Thymus (tissue), 11 donors: ENCODE data around the gene SLC12A2. TPM values are rescaled to one million over a fixed set of nuclear protein-coding genes. Genes with fewer than 3 reads are reported as not detected.

Experiments
- DNase-seq, 9 donors: peaks; one replicate each; pipeline ENCODE4 v3.0.0-alpha.2; 2013; ENCODE audit warnings: low spot score in 9 of 9, low read depth in 6 of 9, missing footprints in 1 of 9
- H3K27ac ChIP-seq, 2 donors: one replicate each; pipeline ENCODE4 v1.5.1; 2013; ENCODE audit warnings: control low read depth in 1 of 2, low read depth in 1 of 2, low read length in 1 of 2, mild to moderate bottlenecking in 1 of 2, moderate library complexity in 1 of 2
- H3K27me3 ChIP-seq, 2 donors: one replicate each; pipeline ENCODE4 v1.5.1; 2013; ENCODE audit warnings: low read length in 1 of 2; ENCODE audit not compliant: control insufficient read depth in 2 of 2, insufficient read depth in 1 of 2
- H3K36me3 ChIP-seq, 2 donors: one replicate each; pipeline ENCODE4 v1.5.1; 2013; ENCODE audit warnings: low read length in 1 of 2, mild to moderate bottlenecking in 1 of 2, moderate library complexity in 1 of 2; ENCODE audit not compliant: control insufficient read depth in 2 of 2, insufficient read depth in 2 of 2
- H3K4me1 ChIP-seq, 2 donors: one replicate each; pipeline ENCODE4 v1.5.1; 2013; ENCODE audit warnings: low read length in 2 of 2; ENCODE audit not compliant: control insufficient read depth in 2 of 2, insufficient read depth in 2 of 2
- H3K4me3 ChIP-seq, 2 donors: one replicate each; pipeline ENCODE4 v1.5.1; 2013; ENCODE audit warnings: low read length in 2 of 2, control low read depth in 1 of 2, mild to moderate bottlenecking in 1 of 2
- H3K9me3 ChIP-seq, 2 donors: one replicate each; pipeline ENCODE4 v1.5.1; 2013; ENCODE audit warnings: low read length in 1 of 2, mild to moderate bottlenecking in 1 of 2; ENCODE audit not compliant: control insufficient read depth in 2 of 2, insufficient read depth in 1 of 2
- WGBS: extraction: QIAGEN DNeasy Blood & Tissue Kit; methylation state at CpG from one replicate; pipeline ENCODE4 v1.1.7; 2013; 5-methylcytosine and 5-hydroxymethylcytosine counted together
- polyA plus RNA-seq: library from polyadenylated mRNA; stranded (reverse); fragments of 200-250 nt; gene quantifications from one replicate; pipeline ENCODE4 v1.2.3, GENCODE V29; 2013
- total RNA-seq: library from RNA; stranded (reverse); fragments of 120-200 nt; gene quantifications from one replicate; pipeline ENCODE4 v1.2.4, GENCODE V29; 2013
- donor health status: healthy.

The SLC12A2 gene
- total and polyA plus RNA-seq, 2 donors = 3.8 to 13.6 TPM

- Histone ChIP-seq H3K4me1 (no peaks in the 10 kb centered on the region), H3K27me3 (no peaks in the 10 kb centered on the region), H3K9me3 (no peaks in the 10 kb centered on the region), H3K27ac (no peak overlapping the region), H3K4me3 (no peak overlapping the region), H3K36me3 (peaks cover 0 to 2% of the 10 kb centered on the region in 2 donors)
- DNase-seq = no peak
- 88% methylated on average over 4 of the region's 4 CpGs for WGBS
Observed at GRCh38 chr5:128062172-128062746, 21.3 kb upstream of the SLC12A2 start.

GRCh38 chr5:128074171-128074570 is 9.4 kb upstream of the SLC12A2 start:
- H3K27ac ChIP-seq = no peak overlapping the region
- H3K36me3 ChIP-seq = peaks cover 0 to 3% of the 10 kb centered on the region in 2 donors
- H3K9me3 ChIP-seq = no peaks in the 10 kb centered on the region
- no peak overlapping the region for H3K4me3 ChIP-seq
- no peaks in the 10 kb centered on the region for H3K27me3 ChIP-seq
- no peak for DNase-seq
- H3K4me1 ChIP-seq = no peaks in the 10 kb centered on the region

DNA sequence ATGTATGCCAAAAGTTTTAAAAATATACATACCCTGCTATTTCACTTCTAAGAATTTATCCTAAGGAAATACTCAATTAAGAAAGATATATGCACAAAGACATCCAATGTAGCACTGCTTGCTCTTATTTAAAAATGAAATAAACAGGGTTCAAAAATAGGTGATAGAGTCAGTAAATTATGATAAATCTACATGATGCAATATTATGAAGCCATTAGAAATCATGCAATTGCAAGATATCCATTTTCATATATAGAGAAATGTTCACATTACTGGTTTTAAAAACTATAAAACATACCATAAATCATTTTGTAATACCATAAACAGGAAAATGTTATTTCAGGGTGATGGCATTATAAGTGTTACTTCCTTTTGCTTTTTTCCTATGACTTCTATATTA is 8.6 kb upstream of the SLC12A2 start:
- no peaks in the 10 kb centered on the region for H3K4me1 ChIP-seq
- H3K27me3 ChIP-seq = no peaks in the 10 kb centered on the region
- peaks cover 0 to 3% of the 10 kb centered on the region in 2 donors for H3K36me3 ChIP-seq
- no peak for DNase-seq
- H3K9me3 ChIP-seq = no peaks in the 10 kb centered on the region
- no peak overlapping the region for H3K27ac ChIP-seq
- no peak overlapping the region for H3K4me3 ChIP-seq

GRCh38 chr5:128077526-128077925 is 6.0 kb upstream of the SLC12A2 start:
- DNase-seq = no peak
- 97% methylated on average over 2 of the region's 2 CpGs for WGBS
- H3K4me3 ChIP-seq = no peak overlapping the region
- H3K4me1 ChIP-seq = peaks cover 4 to 7% of the 10 kb centered on the region in 2 donors
- no peaks in the 10 kb centered on the region for H3K9me3 ChIP-seq
- H3K27me3 ChIP-seq = no peaks in the 10 kb centered on the region
- peaks cover 3 to 4% of the 10 kb centered on the region in 2 donors for H3K36me3 ChIP-seq
- no peak overlapping the region for H3K27ac ChIP-seq

DNA sequence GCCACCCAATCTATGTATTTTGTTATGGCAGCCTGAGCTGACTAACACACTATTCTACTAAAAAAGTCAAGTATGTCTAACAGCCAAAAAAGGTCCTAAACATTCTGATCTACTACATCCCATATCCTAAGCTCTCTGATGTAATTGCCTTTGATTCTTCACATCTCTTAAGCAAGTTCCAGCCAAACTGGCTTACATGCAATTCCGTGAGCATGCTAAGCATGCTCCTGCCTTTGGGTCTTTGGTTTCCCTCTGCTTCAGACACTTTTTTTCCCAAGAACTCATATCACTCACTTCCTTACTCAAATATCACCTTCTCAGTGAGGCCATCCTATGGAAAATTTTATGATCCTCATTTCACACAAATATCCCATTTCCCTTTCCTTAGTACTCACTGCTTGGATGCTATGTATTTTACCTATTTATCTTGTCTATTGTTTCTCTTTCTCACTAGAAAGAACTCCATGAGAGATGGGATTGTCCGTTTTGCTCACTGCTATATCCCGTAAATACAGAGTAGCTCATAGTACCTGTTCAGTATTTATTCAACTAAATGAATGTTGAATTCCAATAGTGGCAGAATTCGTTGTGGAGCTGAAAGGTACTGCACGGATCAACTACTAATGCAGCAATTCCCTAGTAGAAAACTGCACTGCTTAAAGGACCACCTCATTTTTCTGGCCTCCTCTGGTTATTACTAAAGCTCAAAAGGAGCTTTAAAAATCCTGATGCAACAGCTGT is 2.3 kb upstream of the SLC12A2 start:
- Histone ChIP-seq H3K36me3 (peaks cover 3 to 4% of the 10 kb centered on the region in 2 donors), H3K27me3 (peaks cover 0 to 3% of the 10 kb centered on the region in 2 donors), H3K4me3 (peak overlapping the region in 1 of 2 donors; percentile 85), H3K27ac (no peak overlapping the region), H3K4me1 (peaks cover 6 to 12% of the 10 kb centered on the region in 2 donors), H3K9me3 (no peaks in the 10 kb centered on the region)
- 87% methylated on average over 5 of the region's 5 CpGs for WGBS
- no peak for DNase-seq

- peaks cover 0 to 3% of the 10 kb centered on the region in 2 donors for H3K27me3 ChIP-seq
- peak in 1 of 9 donors; percentile 40 for DNase-seq
- H3K27ac ChIP-seq = peak overlapping the region; percentile 94 to 98
- H3K36me3 ChIP-seq = peaks cover 0 to 4% of the 10 kb centered on the region in 2 donors
- H3K4me1 ChIP-seq = peaks cover 6 to 12% of the 10 kb centered on the region in 2 donors
- peak overlapping the region; percentile 66 to 85 for H3K4me3 ChIP-seq
- no peaks in the 10 kb centered on the region for H3K9me3 ChIP-seq
- WGBS = under 1% methylated on average over 25 of the region's 25 CpGs
Observed at GRCh38 chr5:128082551-128083032, 974 bp upstream of the SLC12A2 start.

- Histone ChIP-seq H3K27me3 (peaks cover 0 to 3% of the 10 kb centered on the region in 2 donors), H3K27ac (peak overlapping the region; percentile 70 to 98), H3K9me3 (no peaks in the 10 kb centered on the region), H3K4me3 (peak overlapping the region; percentile 73 to 85), H3K36me3 (peaks cover 0 to 4% of the 10 kb centered on the region in 2 donors), H3K4me1 (peaks cover 6 to 12% of the 10 kb centered on the region in 2 donors)
- under 1% methylated on average over 53 of the region's 53 CpGs for WGBS
- DNase-seq = no peak
Observed at GRCh38 chr5:128083811-128084227, 253 bp downstream of the SLC12A2 start.

GRCh38 chr5:128084228-128085167 is 932 bp downstream of the SLC12A2 start:
- H3K4me1 ChIP-seq = peaks cover 6 to 12% of the 10 kb centered on the region in 2 donors
- peak in 7 of 9 donors; percentile 21 to 55 (median 33) for DNase-seq
- no peaks in the 10 kb centered on the region for H3K9me3 ChIP-seq
- H3K36me3 ChIP-seq = peaks cover 0 to 4% of the 10 kb centered on the region in 2 donors
- H3K4me3 ChIP-seq = peak overlapping the region; percentile 73 to 85
- peaks cover 0 to 3% of the 10 kb centered on the region in 2 donors for H3K27me3 ChIP-seq
- 2% methylated on average over 71 of the region's 71 CpGs for WGBS
- peak overlapping the region in 1 of 2 donors; percentile 20 for H3K27ac ChIP-seq
